Astrocyte (in vitro differentiated cells and primary cell): ENCODE results near the gene MRRF. TPM values are rescaled to one million over a fixed set of nuclear protein-coding genes. Genes with fewer than 3 reads are reported as not detected.

Experiments
- DNase-seq: peaks from one replicate; pipeline ENCODE4 v3.0.0-alpha.2; 2010; ENCODE audit warnings: low read depth
- FAIRE-seq: peaks from 2 replicates; lab custom pipeline; 2011; peaks lifted over from hg19 to GRCh38; lab: Jason Lieb, UNC
- H2AFZ ChIP-seq: 2 replicates; pipeline ENCODE4 v1.6.0; 2012; ENCODE audit warnings: low read depth, low read length, inconsistent platforms
- H3K27ac ChIP-seq: 2 replicates; pipeline ENCODE4 v1.5.1; 2011; ENCODE audit warnings: low read depth, low read length, inconsistent platforms
- H3K27me3 ChIP-seq: 2 replicates; pipeline ENCODE4 v1.6.0; 2011; ENCODE audit warnings: low read length, inconsistent platforms; ENCODE audit not compliant: insufficient read depth
- H3K36me3 ChIP-seq: 2 replicates; pipeline ENCODE4 v1.5.1; 2011; ENCODE audit warnings: low read length, inconsistent platforms; ENCODE audit not compliant: insufficient read depth
- H3K4me1 ChIP-seq: 2 replicates; pipeline ENCODE4 v1.5.1; 2011; ENCODE audit warnings: low read length, inconsistent platforms; ENCODE audit not compliant: insufficient read depth
- H3K4me2 ChIP-seq: 2 replicates; pipeline ENCODE4 v1.6.0; 2012; ENCODE audit warnings: low read length, inconsistent platforms
- H3K4me3 ChIP-seq: 2 replicates; pipeline ENCODE4 v1.5.1; 2011; ENCODE audit warnings: low read depth, mild to moderate bottlenecking, low read length, inconsistent platforms; ENCODE audit not compliant: insufficient read depth
- H3K79me2 ChIP-seq: 2 replicates; pipeline ENCODE4 v1.6.0; 2012; ENCODE audit warnings: mild to moderate bottlenecking, low read length, inconsistent platforms; ENCODE audit not compliant: insufficient read depth
- H3K9ac ChIP-seq: 2 replicates; pipeline ENCODE4 v1.6.0; 2012; ENCODE audit warnings: mild to moderate bottlenecking, low read length, inconsistent platforms
- H3K9me3 ChIP-seq: 2 replicates; pipeline ENCODE4 v1.5.1; 2012; ENCODE audit warnings: low read depth, mild to moderate bottlenecking, low read length, inconsistent platforms; ENCODE audit not compliant: insufficient read depth
- H4K20me1 ChIP-seq: 2 replicates; pipeline ENCODE4 v1.6.0; 2012; ENCODE audit warnings: low read length, inconsistent platforms; ENCODE audit not compliant: insufficient read depth
- H3K27ac Mint-ChIP-seq: one replicate; pipeline ENCODE4 v1.8.0; 2021; ENCODE audit warnings: mild to moderate bottlenecking, mixed read lengths; ENCODE audit not compliant: unreplicated experiment
- H3K27me3 Mint-ChIP-seq: one replicate; pipeline ENCODE4 v1.8.0; 2021; ENCODE audit warnings: low read depth, mixed read lengths; ENCODE audit not compliant: unreplicated experiment
- H3K36me3 Mint-ChIP-seq: one replicate; pipeline ENCODE4 v1.8.0; 2021; ENCODE audit warnings: low read depth, mixed read lengths; ENCODE audit not compliant: unreplicated experiment
- H3K4me1 Mint-ChIP-seq: one replicate; pipeline ENCODE4 v1.8.0; 2021; ENCODE audit warnings: low read depth, mixed read lengths; ENCODE audit not compliant: unreplicated experiment
- H3K4me3 Mint-ChIP-seq: one replicate; pipeline ENCODE4 v1.8.0; 2021; ENCODE audit warnings: mild to moderate bottlenecking, moderate library complexity, mixed read lengths; ENCODE audit not compliant: unreplicated experiment
- H3K9me3 Mint-ChIP-seq: one replicate; pipeline ENCODE4 v1.8.0; 2021; ENCODE audit warnings: mild to moderate bottlenecking, mixed read lengths; ENCODE audit not compliant: unreplicated experiment
- EZH2 ChIP-seq: IDR thresholded peaks from 2 replicates; pipeline ENCODE4 v1.6.1; 2012; ENCODE audit warnings: mild to moderate bottlenecking, low read length, inconsistent platforms; ENCODE audit not compliant: insufficient read depth
- total RNA-seq: library from RNA; stranded (reverse); gene quantifications from 2 replicates; pipeline ENCODE4 v1.2.1, GENCODE V29; 2021
- TF ChIP-seq, protein P1 (sequence below): IDR thresholded peaks from 2 replicates; pipeline ENCODE4 v1.5.1; 2011; ENCODE audit warnings: low read depth, mild to moderate bottlenecking, inconsistent platforms, low read length, moderate library complexity; ENCODE audit not compliant: insufficient read depth

The MRRF gene
- total RNA-seq, 1 donor from 2014 or later, result 24.0 TPM

- Histone ChIP-seq H3K4me3 (no peak overlapping the region), H3K9ac (no peak overlapping the region), H4K20me1 (peaks cover 11% of the 10 kb centered on the region), H3K36me3 (peaks cover 2% of the 10 kb centered on the region), H3K27me3 (no peaks in the 10 kb centered on the region), H3K4me2 (no peak overlapping the region), H2AFZ (no peak overlapping the region), H3K27ac (no peak overlapping the region), H3K79me2 (no peaks in the 10 kb centered on the region), H3K4me1 (peaks cover 12% of the 10 kb centered on the region), H3K9me3 (no peaks in the 10 kb centered on the region)
- no peaks in the 10 kb centered on the region for H3K9me3 Mint-ChIP-seq
- FAIRE-seq, result no peak
- no peak for DNase-seq
- H3K36me3 Mint-ChIP-seq, result peaks cover 2% of the 10 kb centered on the region
- H3K27me3 Mint-ChIP-seq, result no peaks in the 10 kb centered on the region
- TF ChIP-seq EZH2, result no peak
- TF ChIP-seq, protein P1, sequence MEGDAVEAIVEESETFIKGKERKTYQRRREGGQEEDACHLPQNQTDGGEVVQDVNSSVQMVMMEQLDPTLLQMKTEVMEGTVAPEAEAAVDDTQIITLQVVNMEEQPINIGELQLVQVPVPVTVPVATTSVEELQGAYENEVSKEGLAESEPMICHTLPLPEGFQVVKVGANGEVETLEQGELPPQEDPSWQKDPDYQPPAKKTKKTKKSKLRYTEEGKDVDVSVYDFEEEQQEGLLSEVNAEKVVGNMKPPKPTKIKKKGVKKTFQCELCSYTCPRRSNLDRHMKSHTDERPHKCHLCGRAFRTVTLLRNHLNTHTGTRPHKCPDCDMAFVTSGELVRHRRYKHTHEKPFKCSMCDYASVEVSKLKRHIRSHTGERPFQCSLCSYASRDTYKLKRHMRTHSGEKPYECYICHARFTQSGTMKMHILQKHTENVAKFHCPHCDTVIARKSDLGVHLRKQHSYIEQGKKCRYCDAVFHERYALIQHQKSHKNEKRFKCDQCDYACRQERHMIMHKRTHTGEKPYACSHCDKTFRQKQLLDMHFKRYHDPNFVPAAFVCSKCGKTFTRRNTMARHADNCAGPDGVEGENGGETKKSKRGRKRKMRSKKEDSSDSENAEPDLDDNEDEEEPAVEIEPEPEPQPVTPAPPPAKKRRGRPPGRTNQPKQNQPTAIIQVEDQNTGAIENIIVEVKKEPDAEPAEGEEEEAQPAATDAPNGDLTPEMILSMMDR, result no peak
- H3K4me1 Mint-ChIP-seq, result peaks cover 38% of the 10 kb centered on the region
- H3K27ac Mint-ChIP-seq, result peak overlapping the region; percentile 14
- no peak overlapping the region for H3K4me3 Mint-ChIP-seq
These were observed 43.2 kb downstream of the MRRF start for GRCh38 chr9:122307925-122308324.

- Mint-ChIP-seq H3K4me3 (no peak overlapping the region), H3K9me3 (no peaks in the 10 kb centered on the region), H3K4me1 (peaks cover 22% of the 10 kb centered on the region), H3K36me3 (peaks cover 11% of the 10 kb centered on the region), H3K27ac (no peak overlapping the region), H3K27me3 (no peaks in the 10 kb centered on the region)
- H3K4me3 ChIP-seq, result no peak overlapping the region
- no peaks in the 10 kb centered on the region for H3K9me3 ChIP-seq
- no peak overlapping the region for H3K9ac ChIP-seq
- FAIRE-seq, result no peak
- no peak overlapping the region for H2AFZ ChIP-seq
- no peak overlapping the region for H3K27ac ChIP-seq
- peaks cover 7% of the 10 kb centered on the region for H4K20me1 ChIP-seq
- H3K4me2 ChIP-seq, result no peak overlapping the region
- H3K27me3 ChIP-seq, result no peaks in the 10 kb centered on the region
- peaks cover 18% of the 10 kb centered on the region for H3K36me3 ChIP-seq
- no peaks in the 10 kb centered on the region for H3K4me1 ChIP-seq
- DNase-seq, result no peak
- H3K79me2 ChIP-seq, result no peaks in the 10 kb centered on the region
- TF ChIP-seq, protein P1, result no peak
- no peak for TF ChIP-seq EZH2
These were observed 45.2 kb downstream of the MRRF start for GRCh38 chr9:122309861-122310260.

DNA sequence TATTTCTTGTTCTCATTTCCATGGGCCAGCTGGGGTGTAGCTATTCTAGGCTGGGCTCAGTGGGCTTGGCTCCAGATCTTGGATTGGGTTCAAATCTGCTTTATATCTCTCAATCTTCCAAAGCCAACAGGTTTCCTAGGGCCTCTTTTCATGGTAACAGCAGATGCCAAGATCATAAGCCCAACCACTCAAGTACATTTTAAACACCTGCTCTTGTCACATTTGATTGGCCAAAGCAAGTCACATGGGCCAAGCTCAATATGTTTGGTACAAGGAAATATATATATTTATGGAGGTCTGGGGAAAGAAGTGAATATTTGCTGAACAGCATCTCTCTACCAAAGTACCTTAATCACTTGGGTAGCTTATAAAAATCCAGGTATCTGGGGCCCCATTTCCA, 49.5 kb downstream of the MRRF start:
- Histone ChIP-seq H3K4me3 (no peak overlapping the region), H3K9ac (no peak overlapping the region), H3K79me2 (no peaks in the 10 kb centered on the region), H3K4me2 (no peak overlapping the region), H3K36me3 (peaks cover 22% of the 10 kb centered on the region), H4K20me1 (peaks cover 7% of the 10 kb centered on the region), H3K4me1 (no peaks in the 10 kb centered on the region), H3K9me3 (no peaks in the 10 kb centered on the region), H3K27ac (no peak overlapping the region), H3K27me3 (no peaks in the 10 kb centered on the region), H2AFZ (no peak overlapping the region)
- peaks cover 9% of the 10 kb centered on the region for H3K36me3 Mint-ChIP-seq
- H3K9me3 Mint-ChIP-seq, result no peaks in the 10 kb centered on the region
- DNase-seq (no peak), FAIRE-seq (no peak)
- TF ChIP-seq, protein P1, result no peak
- TF ChIP-seq EZH2, result no peak
- H3K4me3 Mint-ChIP-seq, result no peak overlapping the region
- no peaks in the 10 kb centered on the region for H3K27me3 Mint-ChIP-seq
- no peak overlapping the region for H3K27ac Mint-ChIP-seq
- H3K4me1 Mint-ChIP-seq, result peaks cover 3% of the 10 kb centered on the region
